ENCODE results near the gene ADPRM. TPM values are rescaled to one million over a fixed set of nuclear protein-coding genes. Genes with fewer than 3 reads are reported as not detected.
"Not testable (repeated sequence)": the region's sequence is repeated elsewhere in the genome, so short reads cannot be mapped to it uniquely, and the experiment has no call there.

Gene ADPRM
- total and polyA plus RNA-seq, 2 donors (not counting 3 experiments of a cell fraction or from before 2014, with no cell fraction given), result 7.4 to 7.6 TPM

DNA sequence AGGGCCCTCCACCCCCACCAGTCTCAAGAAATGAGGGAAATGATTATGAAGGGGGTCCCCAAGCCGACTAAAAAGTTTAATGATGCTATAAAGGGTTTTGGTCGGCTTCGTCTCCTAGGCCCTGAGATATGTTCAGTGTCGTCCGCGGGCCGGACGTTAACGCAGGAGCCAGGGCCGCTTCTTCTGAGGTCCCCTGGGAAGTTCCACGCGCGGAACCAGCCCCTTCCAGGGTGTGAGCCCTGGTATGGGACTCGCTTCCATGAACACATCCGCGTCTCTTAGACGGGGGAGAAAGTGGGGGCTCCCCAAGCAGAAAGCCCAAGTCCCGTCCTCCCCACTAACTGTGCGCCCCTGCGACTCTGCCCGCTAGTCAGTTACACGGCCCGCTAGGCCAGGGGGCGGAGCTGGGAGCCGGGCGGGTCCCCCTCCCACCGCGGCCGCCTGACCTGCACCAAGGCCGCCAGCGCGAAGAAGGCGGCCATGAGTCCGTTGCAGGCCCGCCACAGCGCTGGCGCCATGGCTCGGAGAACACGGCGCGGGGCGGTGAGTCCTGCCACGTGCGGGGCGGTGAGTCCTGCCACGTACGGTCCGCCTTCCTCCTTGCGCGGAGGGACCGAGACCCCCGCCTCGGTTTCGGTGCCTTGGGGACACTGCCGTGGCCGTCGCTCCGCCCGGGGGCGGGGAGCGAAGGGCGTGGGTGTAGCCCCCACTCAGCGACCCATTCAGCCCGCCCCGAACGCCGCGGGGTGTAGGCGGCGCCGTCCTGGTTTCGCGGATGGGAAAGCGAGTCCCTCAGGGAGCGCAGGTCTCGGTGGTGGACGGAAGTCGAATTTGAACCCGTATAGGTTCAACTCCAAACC is 32.2 kb downstream of the ADPRM start, which contains the start of gene TMEM220:
Gene TMEM220, minus strand, starts transcription at position 690 of the 860 bp plus-strand sequence. Its CDS starts 172 bp downstream, at position 518.
- TSS peak; percentile 70 for BruUV-seq (replicated peaks)
- H3K27ac ChIP-seq (ENCODE audit: insufficient read depth, low read depth, low read length), result peak within 1 kb of the TSS; percentile 59
- TF ChIP-seq, protein P1, sequence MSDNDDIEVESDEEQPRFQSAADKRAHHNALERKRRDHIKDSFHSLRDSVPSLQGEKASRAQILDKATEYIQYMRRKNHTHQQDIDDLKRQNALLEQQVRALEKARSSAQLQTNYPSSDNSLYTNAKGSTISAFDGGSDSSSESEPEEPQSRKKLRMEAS (IDR thresholded peaks at IDR 0.05; ENCODE audit: insufficient read depth, insufficient read length), result peak; percentile 34
- TF ChIP-seq POLR2AphosphoS5 (IDR thresholded peaks at IDR 0.05; ENCODE audit: insufficient read depth, low read depth, low read length), result peak; percentile 47
- no peak for TF ChIP-seq CTCF (IDR thresholded peaks at IDR 0.05; ENCODE audit: extremely low read depth in 1 of 2, insufficient read depth in 1 of 2, low read depth in 1 of 2, low read length in 2 of 2)
- TF ChIP-seq FOS (IDR thresholded peaks at IDR 0.05; ENCODE audit: borderline replicate concordance, insufficient read depth, low read length), result no peak
- peak; percentile 80 for DNase-seq (ENCODE audit: low read depth, low spot score)
- no peaks in the 10 kb centered on the region for H3K79me2 ChIP-seq (ENCODE audit: control insufficient read depth, insufficient read depth, low read length)
- no peaks in the 10 kb centered on the region for H3K9me3 ChIP-seq (replicated peaks; ENCODE audit: control insufficient read depth, insufficient read depth, low read length)
- dilution Hi-C loops (cut with MboI; ENCODE audit: extremely low pct_ligation_motif_present, low sequenced_read_pairs) (no loop called here), intact Hi-C loops (cut with micrococcal nuclease) (loop anchor here (1.0 to 10.0 kb wide), 2 partner anchors 32 to 1255 kb away; partner anchors contain the start of genes ADPRM and SCO1)
- peaks cover 0 to 1% of the 10 kb centered on the region in 2 experiments for H3K27me3 ChIP-seq (ENCODE audit: control insufficient read depth in 2 of 2, insufficient read depth in 2 of 2, low read length in 2 of 2)
- FAIRE-seq, result peak; percentile 68
- CTCF ChIA-PET, result interaction anchor here (1.1 to 1.7 kb wide), 5 partner anchors 11 to 1268 kb away, joined by 3 to 7 read pairs (median 3); partner anchors contain the start of gene ZNF18
- peak within 1 kb of the TSS; percentile 80 for H3K9ac ChIP-seq (replicated peaks; ENCODE audit: extremely low read depth, insufficient read depth, low read length)
- peak within 1 kb of the TSS; percentile 98 for H2AFZ ChIP-seq (ENCODE audit: low read depth, low read length)
- peak within 1 kb of the TSS; percentile 63 to 74 (median 68) for H3K4me3 ChIP-seq (replicated peaks in 1 of 3; ENCODE audit: insufficient read depth in 1 of 3, low read depth in 1 of 3, low read length in 3 of 3)
- POLR2A ChIA-PET, result no interaction called here
- no peaks in the 10 kb centered on the region for H4K20me1 ChIP-seq (replicated peaks; ENCODE audit: control insufficient read depth, extremely low read depth, insufficient read depth, low read length)
- no peaks in the 10 kb centered on the region for H3K36me3 ChIP-seq (ENCODE audit: control insufficient read depth in 2 of 2, extremely low read depth in 1 of 2, insufficient read depth in 2 of 2, low read length in 2 of 2)
- peaks cover 6% of the 10 kb centered on the region for H3K4me1 ChIP-seq (ENCODE audit: control insufficient read depth, extremely low read depth, insufficient read depth, low read length)
- no peaks in the 10 kb centered on the region for H3K9me1 ChIP-seq (replicated peaks; ENCODE audit: control insufficient read depth, extremely low read depth, insufficient read depth, low read length)
- peak within 1 kb of the TSS; percentile 69 for H3K4me2 ChIP-seq (ENCODE audit: insufficient read depth, low read length)

DNA sequence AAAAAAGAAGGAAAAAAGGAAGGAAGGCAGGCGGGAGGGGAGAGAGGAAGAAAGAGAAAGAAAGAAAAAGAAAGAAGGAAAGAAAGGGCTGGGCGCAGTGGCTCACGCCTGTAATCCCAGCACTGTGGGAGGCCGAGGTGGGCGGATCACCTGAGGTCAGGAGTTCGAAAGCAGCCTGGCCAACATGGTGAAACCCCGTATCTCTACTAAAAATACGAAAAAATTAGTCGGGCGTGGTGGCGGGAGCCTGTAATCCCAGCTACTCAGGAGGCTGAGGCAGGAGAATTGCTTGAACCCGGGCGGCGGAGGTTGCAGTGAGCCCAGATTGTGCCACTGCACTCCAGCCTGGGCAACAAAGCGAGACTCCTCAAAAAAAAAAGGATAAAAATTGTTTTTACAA is 32.9 kb downstream of the ADPRM start:
- CTCF ChIA-PET, result interaction anchor here (0.7 to 1.7 kb wide), 6 partner anchors 11 to 1267 kb away, joined by 3 to 7 read pairs (median 3); partner anchors contain the start of gene ZNF18
- POLR2A ChIA-PET, result not testable (repeated sequence)

More for the DNA sequence above, 32.9 kb downstream of the ADPRM start:
- H3K27me3 ChIP-seq (ENCODE audit: control insufficient read depth in 2 of 2, insufficient read depth in 2 of 2, low read length in 2 of 2); H4K20me1 ChIP-seq (replicated peaks; ENCODE audit: control insufficient read depth, extremely low read depth, insufficient read depth, low read length); H3K4me1 ChIP-seq (ENCODE audit: control insufficient read depth, extremely low read depth, insufficient read depth, low read length); H3K9me1 ChIP-seq (replicated peaks; ENCODE audit: control insufficient read depth, extremely low read depth, insufficient read depth, low read length); dilution Hi-C loops (cut with MboI; ENCODE audit: extremely low pct_ligation_motif_present, low sequenced_read_pairs); DNase-seq (ENCODE audit: low read depth, low spot score); H3K36me3 ChIP-seq (ENCODE audit: control insufficient read depth in 2 of 2, extremely low read depth in 1 of 2, insufficient read depth in 2 of 2, low read length in 2 of 2); H3K9me3 ChIP-seq (replicated peaks; ENCODE audit: control insufficient read depth, insufficient read depth, low read length); BruUV-seq (replicated peaks); H3K79me2 ChIP-seq (ENCODE audit: control insufficient read depth, insufficient read depth, low read length): not testable (repeated sequence)
- Histone ChIP-seq H3K4me3 (replicated peaks in 1 of 3; ENCODE audit: insufficient read depth in 1 of 3, low read depth in 1 of 3, low read length in 3 of 3) (peak overlapping the region; percentile 63 to 74 (median 68)), H3K9ac (replicated peaks; ENCODE audit: extremely low read depth, insufficient read depth, low read length) (peak overlapping the region; percentile 80), H3K4me2 (ENCODE audit: insufficient read depth, low read length) (peak overlapping the region; percentile 69), H3K27ac (ENCODE audit: insufficient read depth, low read depth, low read length) (peak overlapping the region; percentile 59), H2AFZ (ENCODE audit: low read depth, low read length) (peak overlapping the region; percentile 98)
- peak; percentile 44 for FAIRE-seq
- intact Hi-C loops (cut with micrococcal nuclease), result loop anchor here (10.0 kb wide), 1 partner anchor 1255 kb away; no protein-coding TSS in a partner anchor

All from endothelial cell of umbilical vein (primary cell).